Putamen (tissue), 1 donor: Measurements from ENCODE around the gene TSPOAP1.

Source experiments
- DNase-seq: peaks from one replicate; pipeline ENCODE4 v3.0.0-alpha.2; 2016; ENCODE audit warnings: low spot score

The TSPOAP1 gene

GRCh38 chr17:58328195-58329034 lies at the start of gene TSPOAP1:
Gene TSPOAP1 (minus strand): TSS chr17:58328795. CDS start chr17:58327920, 875 bp downstream.
- no peak for DNase-seq

DNA sequence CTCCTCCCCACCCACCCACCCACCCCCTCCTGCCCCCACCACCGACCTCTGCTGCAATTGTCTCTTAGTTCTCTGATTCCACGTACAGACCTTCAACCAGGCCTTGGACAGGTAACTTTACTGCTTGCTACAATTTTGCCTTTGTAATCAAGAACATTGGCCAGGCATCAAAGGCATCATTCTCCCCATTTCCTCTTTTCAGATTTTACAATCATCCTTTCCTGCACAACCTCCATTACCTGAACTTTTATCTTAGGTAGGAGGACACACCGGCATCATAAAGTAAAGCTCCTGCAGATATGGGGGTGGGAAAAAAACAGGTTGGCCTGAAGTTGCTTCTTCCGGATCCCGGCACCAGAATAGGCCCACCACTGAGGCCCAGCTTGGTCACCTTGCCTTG lies 49.1 kb upstream of the TSPOAP1 start:
- no peak for DNase-seq

GRCh38 chr17:58377093-58377601 lies 48.6 kb upstream of the TSPOAP1 start:
- DNase-seq: peak; percentile 44

GRCh38 chr17:58376472-58377000 lies 47.9 kb upstream of the TSPOAP1 start:
- DNase-seq: no peak

DNA sequence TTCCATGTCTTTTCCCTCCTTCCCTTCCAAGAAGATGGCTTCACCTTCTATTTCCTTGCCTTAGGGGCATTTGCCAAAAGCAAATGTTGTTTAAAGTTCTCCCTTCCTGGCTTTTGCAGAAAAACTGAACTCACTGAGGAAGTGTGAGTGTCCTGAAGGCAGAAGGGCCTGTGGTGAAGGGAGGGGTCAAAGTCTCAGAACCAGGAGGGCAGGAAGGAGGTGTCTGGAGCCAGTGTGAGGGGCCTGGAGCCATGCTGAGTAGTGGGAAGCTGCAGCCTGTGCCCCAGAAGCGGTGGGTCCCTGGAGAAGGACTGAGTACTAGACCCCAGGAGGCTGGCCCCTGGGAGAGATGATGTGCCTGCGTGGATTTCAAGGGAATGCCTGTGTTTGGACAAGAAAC lies 47.2 kb upstream of the TSPOAP1 start:
- DNase-seq: no peak

DNA sequence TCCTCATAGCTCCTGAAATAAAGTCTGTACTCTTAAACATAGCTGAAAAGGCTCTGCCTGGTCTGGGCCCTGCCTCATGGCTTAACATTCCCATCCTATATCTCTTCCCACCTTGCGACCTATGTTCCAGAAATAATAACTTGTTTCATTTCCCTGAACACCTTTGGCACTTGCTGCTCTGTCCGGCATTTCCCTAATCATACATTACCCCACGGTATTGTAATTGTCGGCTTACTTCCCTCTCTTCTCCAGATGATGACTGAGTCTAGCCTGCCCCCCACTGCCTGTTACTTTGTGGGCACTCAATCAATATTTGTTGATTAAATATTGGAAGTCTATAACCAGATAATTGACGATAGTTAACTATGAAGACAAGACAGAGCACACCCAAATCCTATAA lies 46.7 kb upstream of the TSPOAP1 start:
- DNase-seq: no peak

DNA sequence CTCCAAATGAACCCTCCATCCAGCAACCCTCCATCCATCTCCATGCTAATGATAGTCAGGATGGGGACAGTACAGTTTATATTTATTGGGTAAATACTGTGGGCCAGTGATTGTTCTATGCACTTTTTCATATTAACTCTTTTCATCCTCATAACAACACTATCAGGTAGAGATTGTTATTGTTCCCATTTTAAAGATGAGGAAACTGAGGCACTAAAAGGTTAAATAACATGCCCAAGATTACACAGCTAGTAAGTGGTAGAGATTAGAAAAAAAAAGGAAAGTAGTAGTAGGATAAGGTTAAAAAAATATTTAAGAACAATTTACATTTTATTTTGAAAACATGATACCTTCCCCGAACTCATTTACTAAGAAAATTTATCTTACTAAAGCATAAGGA lies 45.3 kb upstream of the TSPOAP1 start:
- no peak for DNase-seq

GRCh38 chr17:58373003-58373402 lies 44.4 kb upstream of the TSPOAP1 start:
- no peak for DNase-seq

- no peak for DNase-seq
Observed at GRCh38 chr17:58371300-58371950, 42.8 kb upstream of the TSPOAP1 start.

DNA sequence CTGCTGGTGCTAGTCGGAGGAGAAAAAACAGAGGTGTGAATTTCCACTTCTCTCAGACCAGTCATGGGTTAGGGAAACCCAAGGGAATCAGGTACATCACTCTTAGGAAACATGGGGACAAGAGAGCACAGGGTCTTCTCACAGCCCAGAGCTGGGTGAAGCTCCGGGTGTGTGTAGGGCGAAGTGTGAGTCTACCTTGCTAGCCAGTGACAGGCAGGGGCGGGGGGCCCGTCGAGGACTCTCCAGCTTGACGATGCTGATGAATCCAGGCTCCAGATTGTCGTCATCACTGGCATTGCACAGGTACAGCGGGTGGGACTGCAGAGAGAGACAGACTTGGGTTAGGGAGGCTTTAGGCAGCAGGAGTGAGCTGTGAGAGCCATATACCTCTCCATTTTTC lies 42.1 kb upstream of the TSPOAP1 start:
- DNase-seq: no peak

- no peak for DNase-seq
Observed at GRCh38 chr17:58370309-58370708, 41.7 kb upstream of the TSPOAP1 start.

DNA sequence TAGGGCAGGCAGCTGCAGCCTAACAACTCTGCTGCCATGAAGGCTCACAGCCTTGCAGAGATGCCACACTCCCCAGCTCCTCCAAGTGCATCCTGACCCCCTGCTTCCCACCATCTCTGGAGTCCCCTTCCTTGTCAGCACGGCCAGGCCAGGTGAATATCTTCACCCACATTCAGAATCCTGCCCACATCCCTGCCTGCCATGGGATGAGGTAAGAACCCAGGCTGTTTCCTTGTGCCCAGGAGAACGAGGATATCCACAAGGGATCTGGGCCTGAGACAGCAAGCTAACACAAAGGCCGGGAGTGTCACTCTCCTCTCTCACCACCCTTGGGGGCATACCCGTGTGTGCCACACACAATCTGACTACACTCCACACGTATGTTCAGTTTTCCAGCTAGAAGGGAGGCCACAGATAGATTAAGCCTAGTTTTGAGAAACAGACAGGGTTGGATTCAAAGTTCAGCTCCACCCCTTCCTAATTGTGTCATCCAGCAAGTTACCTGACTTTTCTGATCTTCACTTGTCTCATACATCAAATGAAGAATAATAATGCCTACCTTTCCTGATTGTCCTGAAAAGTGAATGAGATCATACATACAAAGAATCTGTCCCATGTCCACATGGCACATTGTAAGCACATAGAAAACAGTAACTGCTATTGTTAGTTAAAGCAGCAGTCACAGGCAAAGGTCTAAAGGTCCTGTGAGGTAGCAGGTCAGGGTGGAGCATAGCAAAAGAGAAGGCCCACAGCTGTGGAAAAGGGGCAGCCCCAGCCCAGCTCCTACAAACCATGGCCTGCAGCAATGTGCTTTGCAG lies 40.8 kb upstream of the TSPOAP1 start:
- DNase-seq: no peak

- no peak for DNase-seq
Observed at GRCh38 chr17:58368860-58369213, 40.2 kb upstream of the TSPOAP1 start.

- no peak for DNase-seq
Observed at GRCh38 chr17:58367461-58367860, 38.9 kb upstream of the TSPOAP1 start.

GRCh38 chr17:58365980-58366595 lies 37.5 kb upstream of the TSPOAP1 start:
- DNase-seq: no peak

DNA sequence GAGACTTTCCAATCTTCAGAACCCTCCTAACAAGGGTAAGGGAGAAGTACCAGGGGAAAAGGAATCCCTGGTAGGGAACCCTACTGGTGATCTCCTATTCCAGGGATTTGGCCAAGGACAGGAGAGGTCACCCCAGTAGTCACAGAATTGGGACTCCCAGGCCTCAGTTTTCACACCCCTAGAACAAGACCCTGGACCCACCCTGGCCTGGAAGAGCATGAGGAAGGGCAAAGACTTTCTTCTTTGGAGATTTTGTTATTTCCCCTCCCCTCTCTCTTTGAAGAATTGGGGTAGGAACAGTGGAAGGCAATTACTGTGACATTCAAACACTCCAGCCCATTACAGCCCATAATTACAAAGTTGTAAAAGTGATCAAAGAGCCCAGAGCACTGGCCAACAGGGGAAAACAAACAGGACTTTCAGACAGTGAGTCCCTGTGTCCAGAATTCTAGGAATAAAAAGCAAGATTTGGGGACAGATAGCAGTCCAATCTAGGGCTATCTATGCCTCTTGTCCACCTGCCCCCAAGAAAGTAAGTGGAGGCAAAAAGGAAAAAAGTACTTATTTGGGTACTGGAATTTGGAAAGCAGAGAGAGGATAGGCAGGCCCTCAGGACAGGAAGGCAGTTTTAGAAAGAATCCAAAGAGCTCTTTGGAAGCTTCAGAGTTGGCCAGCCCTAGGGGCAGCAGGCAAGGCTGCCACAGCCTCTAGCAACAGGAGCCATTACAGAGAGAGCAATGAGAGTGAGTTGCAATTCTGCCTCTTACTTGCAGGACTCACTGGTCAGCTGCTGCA lies 36.8 kb upstream of the TSPOAP1 start:
- DNase-seq: no peak

DNA sequence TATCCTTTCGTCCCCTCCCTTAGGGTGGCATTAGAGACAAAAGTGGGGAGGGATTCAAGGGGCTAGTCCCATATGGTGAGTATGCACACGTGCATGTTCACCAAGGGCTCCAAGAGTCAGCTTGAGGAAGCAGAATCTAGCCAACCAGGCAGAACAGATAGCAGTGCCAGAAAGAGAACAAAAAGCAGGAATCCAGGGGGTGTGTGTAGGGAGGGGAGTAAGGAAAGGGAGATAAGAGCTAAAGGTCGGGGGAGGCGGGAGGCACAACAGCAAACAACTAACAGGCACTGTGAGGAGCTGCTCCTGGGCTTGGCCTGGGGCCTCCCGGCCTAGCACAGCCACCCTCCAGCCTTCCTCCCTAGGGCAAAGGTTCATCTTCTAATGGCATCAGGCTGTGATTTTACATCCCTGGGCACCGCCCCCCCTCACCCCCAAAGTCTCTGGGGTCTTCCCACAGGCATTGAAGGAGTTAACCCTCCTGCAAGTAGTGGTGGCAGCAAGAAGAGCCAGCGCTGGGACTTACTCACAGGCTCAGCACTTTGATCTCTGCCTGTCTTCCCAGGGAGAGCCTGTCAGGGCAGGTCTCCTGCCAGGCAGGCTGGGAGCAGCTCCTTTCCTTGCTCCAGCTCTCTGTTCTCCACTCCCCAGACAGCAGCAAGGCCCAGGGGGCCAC lies 35.8 kb upstream of the TSPOAP1 start:
- DNase-seq: no peak

DNA sequence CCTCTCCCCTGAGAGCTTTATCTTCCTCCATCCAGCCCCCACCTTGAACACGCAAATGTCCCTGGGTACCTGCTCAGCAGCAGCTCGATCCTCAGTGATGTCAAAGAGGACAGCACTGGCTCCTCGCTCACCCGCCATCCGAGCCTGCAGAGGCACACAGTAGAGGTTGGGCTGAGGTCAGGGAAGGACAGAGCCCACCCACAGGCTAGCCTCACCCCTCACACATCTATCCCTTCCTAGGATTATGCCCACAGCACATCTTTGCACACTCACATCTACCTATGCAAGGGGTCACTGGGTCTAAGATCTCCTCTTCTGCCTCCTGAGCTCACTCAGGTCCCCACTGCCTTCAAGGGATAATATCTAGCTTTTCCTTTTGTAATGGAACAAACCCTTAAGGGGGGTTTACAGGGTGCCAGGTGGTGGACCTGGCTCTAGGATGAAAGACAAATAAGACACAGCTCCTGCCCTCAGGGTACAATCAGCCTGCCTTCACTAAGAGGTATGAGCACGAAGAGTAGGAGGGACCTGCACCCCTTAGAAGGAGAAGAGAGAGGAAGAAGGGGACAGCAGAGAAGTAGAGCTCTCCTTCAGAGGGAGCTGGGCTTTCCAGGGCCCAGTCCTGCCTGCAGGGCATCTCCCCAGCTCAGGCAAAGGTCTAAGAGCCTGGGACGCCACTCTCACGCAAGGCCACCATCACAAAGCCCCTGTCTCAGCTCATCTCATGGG lies 35.0 kb upstream of the TSPOAP1 start:
- no peak for DNase-seq

DNA sequence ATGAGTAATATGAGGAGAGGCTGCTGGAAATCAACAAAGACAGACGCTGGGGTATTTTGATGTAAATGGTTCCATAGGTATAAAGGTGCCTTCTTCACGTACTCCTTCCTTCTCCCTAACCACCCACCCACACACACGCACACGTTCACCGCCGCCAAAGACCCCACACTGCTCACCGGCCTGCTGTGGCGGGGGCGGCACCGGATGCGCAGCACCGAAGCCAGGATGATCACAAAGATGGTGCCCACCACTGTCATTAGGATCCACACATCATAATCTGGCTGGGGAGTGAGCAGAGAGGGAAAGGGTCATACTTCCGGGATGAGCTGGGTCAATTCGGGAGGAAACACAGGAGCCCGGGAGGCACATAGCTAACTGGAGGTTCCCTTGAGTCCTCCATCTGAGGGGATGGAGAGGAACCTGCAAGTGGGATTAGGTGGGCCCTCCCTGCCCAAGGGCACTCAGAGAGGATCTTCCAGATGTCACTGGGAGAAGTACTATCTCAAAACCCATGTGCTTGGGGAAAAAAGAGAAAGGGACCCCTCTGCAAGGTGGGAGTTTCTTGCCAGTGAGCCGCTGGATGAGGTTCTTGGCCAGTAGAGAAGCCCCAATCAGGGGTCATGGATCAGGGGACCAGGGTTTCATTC lies 33.9 kb upstream of the TSPOAP1 start:
- DNase-seq: no peak
